ENCODE measurements around the gene MAGEA12.
"Not testable (repeated sequence)": the region's sequence is repeated elsewhere in the genome, so short reads cannot be mapped to it uniquely, and the experiment has no call there.

MAGEA12 gene

GRCh38 chrX:152733261-152733975 is at the start of gene MAGEA12, which contains the start of gene CSAG1:
MAGEA12 (plus strand) TSS chrX:152733757; CDS start chrX:152736162, 2,405 bp downstream.
CSAG1 (minus strand) TSS chrX:152733721; CDS start chrX:152732460, 1,261 bp downstream.
- no peak for DNase-seq (ENCODE audit: low read depth in 2 of 2)

GRCh38 chrX:152697952-152698931 is 35.3 kb upstream of the MAGEA12 start, which contains the start of gene MAGEA3:
MAGEA3 (plus strand) TSS chrX:152698794; CDS start chrX:152700833, 2,039 bp downstream.
- not testable (repeated sequence) for DNase-seq (ENCODE audit: low read depth in 2 of 2)

- not testable (repeated sequence) for DNase-seq (ENCODE audit: low read depth in 2 of 2)
These were observed 33.2 kb upstream of the MAGEA12 start for GRCh38 chrX:152700390-152700789.

- DNase-seq (ENCODE audit: low read depth in 2 of 2), result not testable (repeated sequence)
These were observed 27.1 kb upstream of the MAGEA12 start for GRCh38 chrX:152706500-152706899.

- DNase-seq (ENCODE audit: low read depth in 2 of 2), result not testable (repeated sequence)
These were observed 24.4 kb upstream of the MAGEA12 start, which contains the start of gene CSAG2 for GRCh38 chrX:152709173-152709572. CSAG2 (minus strand) TSS chrX:152709273; CDS start chrX:152709112, 161 bp downstream.

GRCh38 chrX:152713195-152713594 is 20.4 kb upstream of the MAGEA12 start:
- DNase-seq (ENCODE audit: low read depth in 2 of 2), result not testable (repeated sequence)

- not testable (repeated sequence) for DNase-seq (ENCODE audit: low read depth in 2 of 2)
These were observed 19.5 kb upstream of the MAGEA12 start, which contains the start of gene MAGEA2B for GRCh38 chrX:152713815-152714787. MAGEA2B (plus strand) TSS chrX:152714628; CDS start chrX:152717107, 2,479 bp downstream.

GRCh38 chrX:152725409-152725808 is 8.1 kb upstream of the MAGEA12 start:
- DNase-seq (ENCODE audit: low read depth in 2 of 2), result no peak

- not testable (repeated sequence) for DNase-seq (ENCODE audit: low read depth in 2 of 2)
These were observed 744 bp downstream of the MAGEA12 start for GRCh38 chrX:152734143-152734858.

- DNase-seq (ENCODE audit: low read depth in 2 of 2), result no peak
These were observed 1.5 kb downstream of the MAGEA12 start for GRCh38 chrX:152735101-152735500.

- DNase-seq (ENCODE audit: low read depth in 2 of 2), result no peak
These were observed 2.4 kb downstream of the MAGEA12 start for GRCh38 chrX:152735860-152736511.

GRCh38 chrX:152736528-152736927 is 3.0 kb downstream of the MAGEA12 start:
- DNase-seq (ENCODE audit: low read depth in 2 of 2), result not testable (repeated sequence)

- no peak for DNase-seq (ENCODE audit: low read depth in 2 of 2)
These were observed 5.0 kb downstream of the MAGEA12 start for GRCh38 chrX:152738560-152738959.

GRCh38 chrX:152753686-152754650 is 20.4 kb downstream of the MAGEA12 start, which contains the start of gene MAGEA2:
MAGEA2 (minus strand) TSS chrX:152753842; CDS start chrX:152751363, 2,479 bp downstream.
- DNase-seq (ENCODE audit: low read depth in 2 of 2), result not testable (repeated sequence)

- DNase-seq (ENCODE audit: low read depth in 2 of 2), result not testable (repeated sequence)
These were observed 21.3 kb downstream of the MAGEA12 start for GRCh38 chrX:152754871-152755270.

GRCh38 chrX:152758918-152759317 is 25.4 kb downstream of the MAGEA12 start, which contains the start of gene CSAG3:
CSAG3 (plus strand) TSS chrX:152759218.
- not testable (repeated sequence) for DNase-seq (ENCODE audit: low read depth in 2 of 2)

GRCh38 chrX:152759544-152759943 is 26.0 kb downstream of the MAGEA12 start:
- DNase-seq (ENCODE audit: low read depth in 2 of 2), result not testable (repeated sequence)

GRCh38 chrX:152761582-152761981 is 28.0 kb downstream of the MAGEA12 start:
- not testable (repeated sequence) for DNase-seq (ENCODE audit: low read depth in 2 of 2)
